Muscle layer of duodenum (tissue), 2 donors: ENCODE data around the gene MTMR10.

ENCODE experiments used
- H3K27ac ChIP-seq: one replicate; pipeline ENCODE4 v1.7.0; 2013; ENCODE audit warnings: mild to moderate bottlenecking, low read length
- H3K27me3 ChIP-seq: one replicate; pipeline ENCODE4 v1.7.0; 2013; ENCODE audit warnings: low read depth, mild to moderate bottlenecking, control low read depth, low read length
- H3K36me3 ChIP-seq, 2 donors: one replicate each; pipeline ENCODE4 v1.7.0; 2013; ENCODE audit warnings: low read length in 2 of 2, control low read depth in 1 of 2, mild to moderate bottlenecking in 1 of 2; ENCODE audit not compliant: insufficient read depth in 2 of 2, control insufficient read depth in 1 of 2
- H3K4me1 ChIP-seq, 2 donors: one replicate each; pipeline ENCODE4 v1.7.0; 2013; ENCODE audit warnings: low read length in 2 of 2, mild to moderate bottlenecking in 2 of 2, control low read depth in 1 of 2, moderate library complexity in 1 of 2; ENCODE audit not compliant: insufficient read depth in 2 of 2, control insufficient read depth in 1 of 2
- H3K4me3 ChIP-seq, 2 donors: one replicate each; pipeline ENCODE4 v1.7.0; 2013; ENCODE audit warnings: low read length in 2 of 2, low read depth in 1 of 2, mild to moderate bottlenecking in 1 of 2
- H3K9me3 ChIP-seq, 2 donors: one replicate each; pipeline ENCODE4 v1.7.0; 2013; ENCODE audit warnings: low read length in 2 of 2, control low read depth in 1 of 2, mild to moderate bottlenecking in 1 of 2; ENCODE audit not compliant: control insufficient read depth in 1 of 2
- donor health status: healthy.

The MTMR10 gene

DNA sequence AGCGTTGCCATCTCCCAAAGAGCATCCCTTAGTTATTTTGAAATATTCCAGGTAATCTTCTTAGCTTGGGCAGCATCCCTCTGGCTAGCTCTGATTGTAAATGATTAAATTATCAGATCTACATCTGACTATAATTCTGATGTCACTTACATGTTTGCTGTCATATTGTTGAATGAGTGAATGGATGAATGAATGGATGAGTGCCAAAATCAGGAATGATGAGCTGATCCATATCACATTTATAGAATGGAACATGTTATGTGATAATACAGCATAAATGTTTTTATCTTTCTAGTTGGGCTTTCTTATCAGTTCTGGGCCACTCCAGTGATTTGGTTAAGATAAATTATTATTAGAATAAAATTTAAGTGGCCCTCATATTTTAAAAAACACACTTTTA is 73.8 kb downstream of the MTMR10 start:
- Histone ChIP-seq H3K27ac (no peak overlapping the region), H3K4me1 (no peaks in the 10 kb centered on the region), H3K9me3 (no peaks in the 10 kb centered on the region), H3K27me3 (no peaks in the 10 kb centered on the region), H3K4me3 (no peak overlapping the region), H3K36me3 (peaks cover 35 to 55% of the 10 kb centered on the region in 2 donors)

- Histone ChIP-seq H3K36me3 (peaks cover 35 to 49% of the 10 kb centered on the region in 2 donors), H3K4me1 (no peaks in the 10 kb centered on the region), H3K27ac (no peak overlapping the region), H3K4me3 (no peak overlapping the region), H3K27me3 (no peaks in the 10 kb centered on the region), H3K9me3 (no peaks in the 10 kb centered on the region)
Measured at GRCh38 chr15:30917013-30917412, 74.4 kb downstream of the MTMR10 start.

DNA sequence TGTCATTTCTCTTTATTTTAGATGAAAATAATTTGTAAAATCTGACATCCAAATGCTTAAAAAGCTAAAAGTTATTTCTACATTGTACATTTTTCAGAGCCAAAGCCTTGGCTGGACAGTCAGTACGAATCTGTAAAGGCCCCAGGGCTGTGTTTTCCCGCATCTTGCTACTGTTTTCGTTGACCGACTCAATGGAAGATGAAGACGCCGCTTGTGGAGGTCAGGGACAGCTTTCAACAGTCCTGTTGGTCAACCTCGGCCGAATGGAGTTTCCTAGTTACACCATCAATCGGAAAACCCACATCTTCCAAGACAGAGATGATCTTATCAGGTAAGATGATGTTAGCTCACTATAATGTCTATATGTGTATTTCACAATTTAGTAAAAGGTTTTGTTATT is 77.7 kb downstream of the MTMR10 start:
- H3K9me3 ChIP-seq, result no peaks in the 10 kb centered on the region
- no peaks in the 10 kb centered on the region for H3K27me3 ChIP-seq
- H3K4me1 ChIP-seq, result no peaks in the 10 kb centered on the region
- peaks cover 35 to 47% of the 10 kb centered on the region in 2 donors for H3K36me3 ChIP-seq
- no peak overlapping the region for H3K4me3 ChIP-seq
- no peak overlapping the region for H3K27ac ChIP-seq

DNA sequence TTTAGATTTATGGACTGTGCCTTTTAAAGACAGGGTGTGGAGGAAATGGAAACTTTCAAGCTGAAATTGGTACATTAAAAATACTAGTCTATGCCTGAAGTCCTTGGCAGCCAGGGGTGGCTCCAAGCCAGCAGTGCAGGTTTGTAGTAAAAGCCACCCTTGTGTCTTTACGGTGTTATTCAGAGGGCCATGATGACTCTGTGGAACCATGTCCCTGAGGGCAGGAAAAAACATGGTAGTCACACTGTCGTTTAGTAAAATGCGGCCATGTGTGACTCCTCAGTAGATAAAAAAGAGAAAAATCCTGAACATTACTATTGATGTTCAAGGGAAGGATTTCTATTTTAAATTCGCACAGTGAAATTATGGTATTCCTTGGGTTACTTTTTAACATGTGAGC is 85.1 kb downstream of the MTMR10 start:
- Histone ChIP-seq H3K4me3 (no peak overlapping the region), H3K4me1 (peaks cover 10 to 14% of the 10 kb centered on the region in 2 donors), H3K27me3 (no peaks in the 10 kb centered on the region), H3K9me3 (no peaks in the 10 kb centered on the region), H3K36me3 (peaks cover 16 to 22% of the 10 kb centered on the region in 2 donors), H3K27ac (no peak overlapping the region)

DNA sequence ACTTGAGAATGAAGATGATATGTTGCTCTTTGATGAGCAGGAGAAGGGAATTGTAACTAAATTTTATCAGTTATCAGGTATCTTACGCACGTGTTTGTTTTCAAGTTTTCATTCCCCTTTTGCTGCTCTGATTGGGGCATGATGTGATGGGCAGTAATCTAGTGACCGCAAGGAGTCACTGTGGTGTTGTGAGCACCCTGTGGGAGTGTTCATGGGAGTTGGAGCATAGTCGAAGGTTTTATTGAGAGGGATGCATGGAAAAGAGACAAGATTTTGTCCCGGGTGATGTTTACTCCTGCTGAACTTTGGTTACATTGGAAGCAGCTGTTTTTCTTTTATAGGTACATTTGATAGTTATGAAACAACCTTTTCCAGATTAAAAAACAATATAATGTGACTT is 85.6 kb downstream of the MTMR10 start:
- H3K36me3 ChIP-seq, result peaks cover 12 to 18% of the 10 kb centered on the region in 2 donors
- no peak overlapping the region for H3K27ac ChIP-seq
- no peaks in the 10 kb centered on the region for H3K9me3 ChIP-seq
- H3K4me1 ChIP-seq, result peaks cover 10 to 14% of the 10 kb centered on the region in 2 donors
- no peaks in the 10 kb centered on the region for H3K27me3 ChIP-seq
- no peak overlapping the region for H3K4me3 ChIP-seq

DNA sequence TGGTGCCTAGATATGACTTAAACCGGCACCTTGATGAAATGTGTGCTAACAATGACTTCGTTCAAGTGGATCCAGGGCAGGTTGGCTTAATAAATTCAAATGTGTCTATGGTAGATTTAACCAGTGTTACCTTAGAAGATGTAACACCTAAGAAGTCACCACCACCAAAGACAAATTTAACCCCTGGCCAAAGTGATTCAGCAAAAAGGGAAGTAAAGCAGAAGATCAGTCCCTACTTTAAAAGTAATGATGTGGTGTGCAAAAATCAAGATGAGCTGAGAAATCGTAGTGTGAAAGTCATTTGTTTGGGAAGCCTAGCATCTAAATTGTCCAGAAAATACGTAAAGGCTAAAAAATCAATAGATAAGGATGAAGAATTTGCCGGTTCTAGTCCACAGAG is 86.6 kb downstream of the MTMR10 start:
- H3K27me3 ChIP-seq, result no peaks in the 10 kb centered on the region
- H3K4me3 ChIP-seq, result peak overlapping the region in 1 of 2 donors; percentile 94
- peaks cover 8 to 11% of the 10 kb centered on the region in 2 donors for H3K36me3 ChIP-seq
- peaks cover 10 to 14% of the 10 kb centered on the region in 2 donors for H3K4me1 ChIP-seq
- no peaks in the 10 kb centered on the region for H3K9me3 ChIP-seq
- no peak overlapping the region for H3K27ac ChIP-seq

- Histone ChIP-seq H3K27me3 (no peaks in the 10 kb centered on the region), H3K36me3 (peaks cover 0 to under 1% of the 10 kb centered on the region in 2 donors), H3K4me1 (peaks cover 10 to 14% of the 10 kb centered on the region in 2 donors), H3K4me3 (peak within 1 kb of the TSS; percentile 93 to 94), H3K9me3 (no peaks in the 10 kb centered on the region), H3K27ac (peak within 1 kb of the TSS; percentile 57)
Measured at GRCh38 chr15:30903497-30904187, 87.8 kb downstream of the MTMR10 start, which contains the start of gene FAN1. Gene FAN1, plus strand, starts transcription at chr15:30903915. Its CDS starts 749 bp downstream, at chr15:30904664.

- Histone ChIP-seq H3K9me3 (no peaks in the 10 kb centered on the region), H3K4me1 (peaks cover 10 to 14% of the 10 kb centered on the region in 2 donors), H3K36me3 (no peaks in the 10 kb centered on the region), H3K27ac (no peak overlapping the region), H3K27me3 (no peaks in the 10 kb centered on the region), H3K4me3 (no peak overlapping the region)
Measured at GRCh38 chr15:30901889-30902288, 89.5 kb downstream of the MTMR10 start.

DNA sequence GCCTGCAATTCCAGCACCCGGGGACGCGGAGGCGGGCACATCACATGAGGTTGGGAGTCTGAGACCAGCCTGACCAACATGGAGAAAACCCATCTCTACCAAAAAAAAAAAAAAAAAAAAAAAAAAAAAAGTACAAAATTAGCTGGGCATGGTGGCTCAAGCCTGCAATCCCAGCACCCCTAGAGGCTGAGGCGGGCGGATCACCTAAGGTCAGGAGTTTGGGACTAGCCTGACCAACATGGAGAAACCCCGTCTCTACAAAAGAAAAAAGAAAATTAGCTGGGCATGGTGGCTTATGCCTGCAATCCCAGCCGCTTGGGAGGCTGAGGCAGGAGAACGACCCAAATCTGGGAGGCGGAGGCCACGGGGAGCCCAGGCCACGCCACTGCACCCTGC is 95.2 kb downstream of the MTMR10 start:
- Histone ChIP-seq H3K4me3 (no peak overlapping the region), H3K27ac (no peak overlapping the region)

GRCh38 chr15:30895461-30896210 is 95.8 kb downstream of the MTMR10 start:
- Histone ChIP-seq H3K36me3 (no peaks in the 10 kb centered on the region), H3K27ac (no peak overlapping the region), H3K9me3 (no peaks in the 10 kb centered on the region), H3K4me1 (no peaks in the 10 kb centered on the region), H3K4me3 (no peak overlapping the region), H3K27me3 (no peaks in the 10 kb centered on the region)

More for the DNA sequence above, 95.2 kb downstream of the MTMR10 start:
- no peaks in the 10 kb centered on the region for H3K9me3 ChIP-seq
- H3K27me3 ChIP-seq, result no peaks in the 10 kb centered on the region
- no peaks in the 10 kb centered on the region for H3K36me3 ChIP-seq
- H3K4me1 ChIP-seq, result no peaks in the 10 kb centered on the region

- no peaks in the 10 kb centered on the region for H3K27me3 ChIP-seq
- H3K9me3 ChIP-seq, result no peaks in the 10 kb centered on the region
- no peaks in the 10 kb centered on the region for H3K36me3 ChIP-seq
- no peak overlapping the region for H3K27ac ChIP-seq
- no peaks in the 10 kb centered on the region for H3K4me1 ChIP-seq
- H3K4me3 ChIP-seq, result no peak overlapping the region
Measured at GRCh38 chr15:30889196-30889595, 102.2 kb downstream of the MTMR10 start.
